Breast epithelium (tissue), 4 donors: ENCODE measurements around the gene CNST. TPM values are rescaled to one million over a fixed set of nuclear protein-coding genes. Genes with fewer than 3 reads are reported as not detected.
"Not testable (repeated sequence)": the region's sequence is repeated elsewhere in the genome, so short reads cannot be mapped to it uniquely, and the experiment has no call there.

ENCODE experiments used
- DNase-seq, 2 donors: peaks; one replicate each; pipeline ENCODE4 v3.0.0-alpha.2; 2019; ENCODE audit warnings: low spot score in 2 of 2
- H3K27ac ChIP-seq, 2 donors: fragments of 200-600 bp; sonication (generic) in 1 of 2; one replicate each; pipeline ENCODE4 v1.5.1; 2016 to 2019; ENCODE audit warnings: mild to moderate bottlenecking in 1 of 2
- H3K27me3 ChIP-seq, 2 donors: fragments of 200-600 bp; sonication (generic) in 1 of 2; one replicate each; pipeline versions ENCODE4 v1.5.1 to v1.6.0; 2017 to 2019; ENCODE audit warnings: control low read depth in 1 of 2, mild to moderate bottlenecking in 1 of 2
- H3K36me3 ChIP-seq: fragments of 200-600 bp; one replicate; pipeline ENCODE4 v1.5.1; 2019
- H3K4me1 ChIP-seq, 2 donors: fragments of 200-600 bp; sonication (generic); one replicate each; pipeline ENCODE4 v1.5.1; 2016 to 2019; ENCODE audit warnings: control low read depth in 1 of 2
- H3K4me3 ChIP-seq, 3 donors: fragments of 200-600 bp; sonication (generic); 1 replicate in 2 of 3; 2 replicates in 1 of 3; pipeline ENCODE4 v1.5.1; 2016 to 2019; ENCODE audit warnings: mild to moderate bottlenecking in 3 of 3, moderate library complexity in 2 of 3
- H3K9me3 ChIP-seq, 2 donors: fragments of 200-600 bp; sonication (generic) in 1 of 2; one replicate each; pipeline ENCODE4 v1.5.1; 2016 to 2019; ENCODE audit warnings: control low read depth in 1 of 2
- POLR2A ChIP-seq: fragments of 450-650 bp; IDR thresholded peaks from one replicate; pipeline ENCODE4 v1.6.1; 2016; ENCODE audit warnings: antibody characterized with exemption, mild to moderate bottlenecking, moderate library complexity
- POLR2AphosphoS5 ChIP-seq, 3 donors: sonication (generic); formaldehyde crosslinking; IDR thresholded peaks; one replicate each; pipeline ENCODE4 v1.6.1; 2017; ENCODE audit warnings: antibody characterized with exemption in 3 of 3
- intact Hi-C: fragments of 100-400 bp; cut with DNase I; formaldehyde crosslinking; loops from one replicate; pipeline ENCODE4 v1.15.1; 2023; ENCODE audit warnings: low total_unique reads
- total RNA-seq, 3 donors: library from RNA; depleted of rRNA; stranded (reverse); fragments of >200 nt; gene quantifications; one replicate each; pipeline ENCODE4 v1.1.0, GENCODE V29; 2016
- TF ChIP-seq, protein P1 (sequence below), 3 donors: fragments of 450-650 bp; IDR thresholded peaks; one replicate each; pipeline ENCODE4 v1.5.1; 2016 to 2017; ENCODE audit warnings: antibody characterized with exemption in 3 of 3, mild to moderate bottlenecking in 3 of 3, moderate library complexity in 3 of 3

The CNST gene
- total RNA-seq, 3 donors from 2014 or later: 25.9 to 30.9 (median 26.4) TPM

DNA sequence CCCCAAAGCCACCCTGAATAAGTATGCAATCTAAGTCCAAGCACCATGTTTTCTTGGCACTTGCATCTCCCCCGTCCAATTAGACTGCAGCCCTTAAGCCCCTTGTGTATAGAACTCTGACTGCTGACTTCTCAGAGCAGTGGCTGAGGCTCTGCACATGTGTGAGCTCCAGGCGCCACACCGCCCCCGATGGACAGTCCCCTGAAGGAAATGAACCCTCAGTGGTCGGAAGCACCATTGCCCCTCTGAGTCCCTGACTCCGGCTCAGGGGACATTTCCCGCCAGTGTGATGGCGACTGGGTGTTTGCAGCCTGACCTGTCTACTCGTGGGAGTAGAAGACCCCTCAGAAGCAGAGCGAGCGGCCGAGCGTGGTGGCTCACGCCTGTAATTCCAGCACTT, 120.7 kb downstream of the CNST start:
- Histone ChIP-seq H3K27me3 (no peaks in the 10 kb centered on the region), H3K4me1 (peaks cover 0 to 10% of the 10 kb centered on the region in 2 donors), H3K4me3 (no peak overlapping the region), H3K27ac (no peak overlapping the region), H3K36me3 (no peaks in the 10 kb centered on the region), H3K9me3 (no peaks in the 10 kb centered on the region)
- intact Hi-C loops: no loop called here
- no peak for DNase-seq
- no peak for TF ChIP-seq POLR2A
- TF ChIP-seq POLR2AphosphoS5 (IDR thresholded peaks at IDR 0.05): no peak
- TF ChIP-seq, protein P1, sequence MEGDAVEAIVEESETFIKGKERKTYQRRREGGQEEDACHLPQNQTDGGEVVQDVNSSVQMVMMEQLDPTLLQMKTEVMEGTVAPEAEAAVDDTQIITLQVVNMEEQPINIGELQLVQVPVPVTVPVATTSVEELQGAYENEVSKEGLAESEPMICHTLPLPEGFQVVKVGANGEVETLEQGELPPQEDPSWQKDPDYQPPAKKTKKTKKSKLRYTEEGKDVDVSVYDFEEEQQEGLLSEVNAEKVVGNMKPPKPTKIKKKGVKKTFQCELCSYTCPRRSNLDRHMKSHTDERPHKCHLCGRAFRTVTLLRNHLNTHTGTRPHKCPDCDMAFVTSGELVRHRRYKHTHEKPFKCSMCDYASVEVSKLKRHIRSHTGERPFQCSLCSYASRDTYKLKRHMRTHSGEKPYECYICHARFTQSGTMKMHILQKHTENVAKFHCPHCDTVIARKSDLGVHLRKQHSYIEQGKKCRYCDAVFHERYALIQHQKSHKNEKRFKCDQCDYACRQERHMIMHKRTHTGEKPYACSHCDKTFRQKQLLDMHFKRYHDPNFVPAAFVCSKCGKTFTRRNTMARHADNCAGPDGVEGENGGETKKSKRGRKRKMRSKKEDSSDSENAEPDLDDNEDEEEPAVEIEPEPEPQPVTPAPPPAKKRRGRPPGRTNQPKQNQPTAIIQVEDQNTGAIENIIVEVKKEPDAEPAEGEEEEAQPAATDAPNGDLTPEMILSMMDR (IDR thresholded peaks at IDR 0.05): no peak

DNA sequence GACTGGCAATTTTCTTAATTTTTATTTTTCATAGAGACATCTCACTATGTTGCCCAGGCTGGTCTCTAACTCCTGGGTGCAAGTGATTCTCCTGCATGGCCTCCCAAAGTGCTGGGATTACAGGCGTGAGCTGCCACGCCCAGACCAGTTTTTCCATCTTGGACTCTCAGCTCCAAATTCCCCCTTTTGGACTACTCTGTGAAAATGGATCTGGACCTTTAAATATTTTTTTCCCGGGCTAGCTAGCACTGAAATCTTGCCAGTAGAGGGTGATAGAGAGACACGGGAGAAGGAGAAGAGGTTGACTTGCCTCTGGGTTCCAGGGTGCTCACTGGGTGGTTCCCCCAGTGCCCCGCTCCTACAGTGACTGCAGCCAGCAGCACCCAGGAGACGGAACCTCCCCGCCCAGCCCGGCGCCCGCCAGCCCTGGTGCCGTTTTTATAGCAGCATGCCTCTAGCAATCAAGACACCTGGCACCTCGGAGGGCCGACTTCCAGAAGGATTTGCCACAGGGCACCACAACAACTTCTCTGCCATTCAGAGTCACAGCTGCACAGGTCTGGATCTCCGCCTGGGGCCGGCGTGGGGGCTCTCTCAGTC, 123.3 kb downstream of the CNST start:
- TF ChIP-seq, protein P1 (IDR thresholded peaks at IDR 0.05): peak in 2 of 3 donors; percentile 54 to 74
- no peak for TF ChIP-seq POLR2A
- H3K36me3 ChIP-seq: no peaks in the 10 kb centered on the region
- intact Hi-C loops: no loop called here
- DNase-seq: peak in 1 of 2 donors; percentile 31
- H3K4me3 ChIP-seq: peak overlapping the region; percentile 15 to 65 (median 41)
- no peak overlapping the region for H3K27ac ChIP-seq
- peaks cover 5% of the 10 kb centered on the region in 2 donors for H3K9me3 ChIP-seq
- no peaks in the 10 kb centered on the region for H3K27me3 ChIP-seq
- H3K4me1 ChIP-seq: peaks cover 0 to 10% of the 10 kb centered on the region in 2 donors

DNA sequence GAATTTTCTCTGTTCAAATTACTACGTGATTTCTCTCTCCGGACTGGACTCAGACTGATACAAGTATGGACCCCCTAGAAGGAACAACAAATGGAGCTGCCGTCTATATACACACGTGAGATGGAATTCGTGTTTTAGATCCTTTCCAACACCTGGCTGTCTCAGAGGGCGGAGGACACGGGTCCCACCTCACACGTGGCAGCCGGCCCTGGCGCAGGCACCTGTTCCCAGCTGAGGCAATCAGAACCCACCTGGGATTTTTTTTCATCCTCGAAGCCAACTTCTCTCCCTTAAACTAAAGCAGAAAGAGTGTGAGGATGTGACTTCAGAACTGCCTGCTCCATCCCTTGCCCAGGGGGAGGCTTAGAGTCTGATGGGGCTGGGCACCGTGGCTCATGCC, 123.8 kb downstream of the CNST start:
- TF ChIP-seq, protein P1 (IDR thresholded peaks at IDR 0.05): no peak
- no peak for TF ChIP-seq POLR2AphosphoS5 (IDR thresholded peaks at IDR 0.05)
- no peak for TF ChIP-seq POLR2A
- intact Hi-C loops: no loop called here
- DNase-seq: no peak
- Histone ChIP-seq H3K9me3 (peaks cover 6 to 9% of the 10 kb centered on the region in 2 donors), H3K36me3 (no peaks in the 10 kb centered on the region), H3K27me3 (no peaks in the 10 kb centered on the region), H3K4me3 (peak overlapping the region in 2 of 3 donors; percentile 15 to 41), H3K4me1 (peaks cover 0 to 10% of the 10 kb centered on the region in 2 donors), H3K27ac (no peak overlapping the region)

DNA sequence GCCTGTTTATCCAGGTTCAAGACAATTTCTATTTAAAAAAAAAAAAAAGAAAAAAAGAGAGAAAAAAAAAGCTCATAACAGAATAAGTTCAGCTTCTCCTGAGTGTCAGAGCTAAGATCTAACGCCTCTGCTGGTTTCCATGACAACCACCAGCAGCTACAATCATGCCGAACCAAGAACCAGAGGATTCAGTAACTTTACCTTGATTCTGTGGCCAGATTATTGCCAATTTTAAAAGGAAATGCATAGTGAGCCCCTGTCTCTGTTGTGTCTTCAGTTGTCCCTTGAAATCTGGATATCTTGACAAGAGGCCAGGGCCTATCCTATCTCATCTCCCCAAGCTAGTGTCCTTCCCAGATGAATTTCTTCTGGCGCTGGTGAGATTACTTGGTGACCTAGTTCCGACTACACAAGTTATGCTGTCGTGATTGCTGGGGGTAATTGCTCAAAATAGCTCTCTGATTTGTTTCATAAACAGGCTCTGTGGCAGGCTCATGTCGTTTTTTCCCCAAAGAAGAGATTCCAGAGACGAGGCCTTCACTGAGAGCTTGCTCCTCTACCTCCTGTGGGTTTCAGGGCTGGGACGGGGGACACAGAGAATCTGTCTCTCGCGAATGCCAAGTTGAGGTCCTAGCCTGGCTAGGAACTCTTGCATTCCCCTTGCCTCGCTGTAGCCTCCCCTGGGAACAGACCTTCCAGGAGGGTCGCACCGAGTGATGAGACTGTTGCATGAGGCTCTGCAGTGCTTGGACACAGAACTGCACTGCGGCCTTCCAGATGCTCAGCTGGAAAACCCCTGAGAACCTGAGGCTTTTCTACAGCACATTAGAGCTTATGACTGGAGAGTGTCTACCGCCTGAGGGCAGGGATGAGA, 125.6 kb downstream of the CNST start:
- H3K9me3 ChIP-seq: peaks cover 6 to 9% of the 10 kb centered on the region in 2 donors
- intact Hi-C loops: no loop called here
- no peaks in the 10 kb centered on the region for H3K36me3 ChIP-seq
- no peaks in the 10 kb centered on the region for H3K27me3 ChIP-seq
- DNase-seq: no peak
- TF ChIP-seq, protein P1 (IDR thresholded peaks at IDR 0.05): no peak
- no peak for TF ChIP-seq POLR2A
- TF ChIP-seq POLR2AphosphoS5 (IDR thresholded peaks at IDR 0.05): no peak
- peak overlapping the region in 1 of 2 donors; percentile 43 for H3K27ac ChIP-seq
- peaks cover 0 to 10% of the 10 kb centered on the region in 2 donors for H3K4me1 ChIP-seq
- H3K4me3 ChIP-seq: no peak overlapping the region

DNA sequence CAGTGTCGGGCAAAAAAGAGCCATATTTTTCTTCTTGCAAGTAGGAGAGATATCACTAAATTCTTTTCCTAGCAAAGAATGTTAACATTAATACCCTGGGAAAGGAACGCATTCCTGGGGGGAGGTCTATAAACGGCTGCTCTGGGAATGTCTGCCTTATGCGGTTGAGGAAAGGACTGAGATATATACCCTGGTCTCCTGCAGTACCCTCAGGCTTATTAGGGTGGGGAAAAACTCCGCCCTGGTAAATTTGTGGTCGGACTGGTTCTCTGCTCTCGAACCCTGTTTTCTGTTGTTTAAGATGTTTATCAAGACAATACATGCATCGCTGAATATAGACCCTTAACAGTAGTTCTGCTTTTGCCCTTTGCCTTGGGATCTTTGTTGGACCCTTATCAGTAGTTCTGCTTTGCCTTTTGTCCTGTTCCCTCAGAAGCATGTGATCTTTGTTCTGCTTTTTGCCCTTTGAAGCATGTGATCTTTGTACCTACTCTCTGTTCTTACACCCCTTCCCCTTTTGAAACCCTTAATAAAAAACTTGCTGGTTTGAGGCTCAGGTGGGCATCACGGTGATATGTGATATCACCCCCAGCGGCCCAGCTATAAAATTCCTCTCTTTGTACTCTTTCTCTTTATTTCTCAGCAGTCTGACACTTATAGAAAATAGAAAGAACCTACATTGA, 128.1 kb downstream of the CNST start:
- H3K27me3 ChIP-seq, intact Hi-C loops, H3K9me3 ChIP-seq, H3K36me3 ChIP-seq, DNase-seq, H3K27ac ChIP-seq, H3K4me1 ChIP-seq, H3K4me3 ChIP-seq: not testable (repeated sequence)
